Measurements from ENCODE around the gene PRKCB. TPM values are rescaled to one million over a fixed set of nuclear protein-coding genes. Genes with fewer than 3 reads are reported as not detected.

PRKCB gene
- total and polyA plus RNA-seq, 2 of the 8 experiments (the other 6 are each of a cell fraction or from before 2014, with no cell fraction given): 7.1 to 12.1 TPM

GRCh38 chr16:23830276-23830675 is 5.5 kb upstream of the PRKCB start:
- H3K9me3 ChIP-seq (ENCODE audit: insufficient read depth in 2 of 2, low read depth in 1 of 2, low read length in 1 of 2): no peaks in the 10 kb centered on the region
- 0% methylated on average over 1 of the region's 1 CpG; no CpG with 5 or more reads in 1 of the 2 experiments for WGBS, 2 experiments (ENCODE audit: extremely low coverage in 1 of 2, insufficient coverage in 1 of 2, insufficient read length in 1 of 2, insufficient replicate concordance in 2 of 2, low coverage in 1 of 2, low lambda C conversion rate in 2 of 2, missing lambda C conversion rate in 1 of 2)
- H2BK15ac ChIP-seq (ENCODE audit: low read length): no peak overlapping the region
- no peak overlapping the region for H3K56ac ChIP-seq (replicated peaks; ENCODE audit: insufficient read length, low read depth, low read length)
- no peak overlapping the region for H4K5ac ChIP-seq (ENCODE audit: insufficient read length, low read depth, low read length)
- no peak overlapping the region for H3K4me2 ChIP-seq (ENCODE audit: insufficient read depth in 1 of 2, low read depth in 2 of 2, low read length in 2 of 2)
- FAIRE-seq (peak; percentile 39), DNase-seq (ENCODE audit: low read depth in 1 of 2, low spot score in 2 of 2) (no peak)
- H2BK120ac ChIP-seq (replicated peaks; ENCODE audit: low read depth, low read length): no peak overlapping the region
- no peak overlapping the region for H2AK5ac ChIP-seq (ENCODE audit: low read depth, low read length)
- H3K36me3 ChIP-seq (ENCODE audit: control insufficient read depth in 2 of 4, insufficient read depth in 4 of 4, low read length in 3 of 4): no peaks in the 10 kb centered on the region
- no peaks in the 10 kb centered on the region for H3K79me2 ChIP-seq (ENCODE audit: control insufficient read depth in 1 of 2, insufficient read depth in 2 of 2, low read length in 2 of 2)
- no peaks in the 10 kb centered on the region for H3K79me1 ChIP-seq (ENCODE audit: low read depth, low read length)
- no peaks in the 10 kb centered on the region; a peak in 1 of 7 replicates for H3K4me1 ChIP-seq (replicated peaks in 1 of 4; ENCODE audit: control insufficient read depth in 3 of 4, insufficient read depth in 4 of 4, low read length in 3 of 4)
- H3K14ac ChIP-seq (ENCODE audit: insufficient read length): no peak overlapping the region
- no peak overlapping the region for H2BK5ac ChIP-seq (ENCODE audit: low read depth, low read length)
- peaks cover 1% of the 10 kb centered on the region; the same call in 1 of the 2 replicates for H3K23me2 ChIP-seq (ENCODE audit: low read depth, low read length)
- no peak overlapping the region for H4K8ac ChIP-seq (ENCODE audit: extremely low read depth, insufficient read depth, low read length)
- no peak overlapping the region for H4K91ac ChIP-seq (replicated peaks; ENCODE audit: insufficient read length, low read length)
- peaks cover 2 to 11% (median 9%) of the 10 kb centered on the region in 4 experiments; a peak in 5 of 7 replicates for H3K27me3 ChIP-seq (replicated peaks in 1 of 4; ENCODE audit: control insufficient read depth in 3 of 4, extremely low read depth in 1 of 4, insufficient read depth in 3 of 4, low read length in 3 of 4)
- no peak overlapping the region for H2BK12ac ChIP-seq (ENCODE audit: low read depth, low read length)
- POLR2A ChIA-PET (ENCODE audit: partially characterized antibody): no interaction called here
- no peak overlapping the region for H3K27ac ChIP-seq (ENCODE audit: low read depth, low read length)
- CTCF ChIA-PET (ENCODE audit: partially characterized antibody): interaction anchor here (0.9 kb wide), 1 partner anchor 27 kb away, joined by 3 read pairs; no protein-coding TSS in a partner anchor
- H4K20me1 ChIP-seq (replicated peaks in 1 of 2; ENCODE audit: control insufficient read depth in 1 of 2, insufficient read depth in 2 of 2, low read length in 2 of 2): no peaks in the 10 kb centered on the region
- H3K23ac ChIP-seq (ENCODE audit: insufficient read length): no peak overlapping the region
- no peak overlapping the region for H3K18ac ChIP-seq (ENCODE audit: extremely low read depth, low read length)
- TF ChIP-seq EZH2 (IDR thresholded peaks at IDR 0.05; ENCODE audit: low read depth, low read length, severe bottlenecking) (no peak), TAF1 (IDR thresholded peaks at IDR 0.05; ENCODE audit: low read depth, low read length) (no peak), RXRA (IDR thresholded peaks at IDR 0.05; ENCODE audit: insufficient read depth, low read depth, low read length) (no peak), SAP30 (IDR thresholded peaks at IDR 0.05; ENCODE audit: insufficient read depth, insufficient replicate concordance, low read length) (no peak), ASH2L (IDR thresholded peaks at IDR 0.05; ENCODE audit: low read length) (no peak)
- no peak overlapping the region for H3K4ac ChIP-seq (replicated peaks; ENCODE audit: insufficient read length, low read depth, low read length)
- H2AFZ ChIP-seq (ENCODE audit: low read length): no peak overlapping the region
- H3K9ac ChIP-seq (replicated peaks in 1 of 4; ENCODE audit: extremely low read depth in 1 of 4, low read depth in 3 of 4, low read length in 3 of 4): no peak overlapping the region
- no peak overlapping the region for H2BK20ac ChIP-seq (ENCODE audit: low read length)
- H3K4me3 ChIP-seq (ENCODE audit: extremely low read depth in 1 of 4, insufficient read depth in 2 of 4, low read depth in 3 of 4, low read length in 4 of 4): no peak overlapping the region
